ENCODE measurements around the gene SCYGR3.

The SCYGR3 gene

DNA sequence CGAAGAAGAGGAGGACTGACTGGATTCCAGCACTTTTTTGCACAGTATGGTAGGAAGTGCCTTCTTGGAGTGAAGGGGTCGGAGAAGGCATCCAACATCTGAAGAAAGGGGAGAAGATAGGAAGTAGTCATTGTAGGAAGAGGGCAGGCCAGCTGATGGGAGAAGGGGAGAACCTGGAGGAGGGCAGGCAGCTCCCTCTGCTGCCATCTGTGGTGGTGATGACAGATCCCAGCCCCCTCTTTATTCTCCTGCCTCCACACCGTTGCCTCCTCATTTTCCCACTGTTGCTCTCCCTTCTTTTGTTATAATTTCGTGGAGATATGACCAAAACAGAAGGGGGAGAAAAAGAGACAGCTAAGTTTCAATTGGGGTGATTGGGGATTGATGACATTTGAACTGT is 18.8 kb downstream of the SCYGR3 start:
- TF ChIP-seq, protein P1, sequence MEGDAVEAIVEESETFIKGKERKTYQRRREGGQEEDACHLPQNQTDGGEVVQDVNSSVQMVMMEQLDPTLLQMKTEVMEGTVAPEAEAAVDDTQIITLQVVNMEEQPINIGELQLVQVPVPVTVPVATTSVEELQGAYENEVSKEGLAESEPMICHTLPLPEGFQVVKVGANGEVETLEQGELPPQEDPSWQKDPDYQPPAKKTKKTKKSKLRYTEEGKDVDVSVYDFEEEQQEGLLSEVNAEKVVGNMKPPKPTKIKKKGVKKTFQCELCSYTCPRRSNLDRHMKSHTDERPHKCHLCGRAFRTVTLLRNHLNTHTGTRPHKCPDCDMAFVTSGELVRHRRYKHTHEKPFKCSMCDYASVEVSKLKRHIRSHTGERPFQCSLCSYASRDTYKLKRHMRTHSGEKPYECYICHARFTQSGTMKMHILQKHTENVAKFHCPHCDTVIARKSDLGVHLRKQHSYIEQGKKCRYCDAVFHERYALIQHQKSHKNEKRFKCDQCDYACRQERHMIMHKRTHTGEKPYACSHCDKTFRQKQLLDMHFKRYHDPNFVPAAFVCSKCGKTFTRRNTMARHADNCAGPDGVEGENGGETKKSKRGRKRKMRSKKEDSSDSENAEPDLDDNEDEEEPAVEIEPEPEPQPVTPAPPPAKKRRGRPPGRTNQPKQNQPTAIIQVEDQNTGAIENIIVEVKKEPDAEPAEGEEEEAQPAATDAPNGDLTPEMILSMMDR (IDR thresholded peaks at IDR 0.05; ENCODE audit: low read depth, low read length, missing control alignments), result no peak
- DNase-seq (ENCODE audit: extremely low read depth, low read depth), result no peak
- H3K4me3 ChIP-seq (replicated peaks; ENCODE audit: low read depth, low read length), result no peak overlapping the region

GRCh38 chr2:227592694-227593387 is 21.8 kb downstream of the SCYGR3 start:
- DNase-seq (ENCODE audit: extremely low read depth, low read depth), result no peak
- no peak overlapping the region for H3K4me3 ChIP-seq (replicated peaks; ENCODE audit: low read depth, low read length)
- TF ChIP-seq, protein P1 (IDR thresholded peaks at IDR 0.05; ENCODE audit: low read depth, low read length, missing control alignments), result no peak

DNA sequence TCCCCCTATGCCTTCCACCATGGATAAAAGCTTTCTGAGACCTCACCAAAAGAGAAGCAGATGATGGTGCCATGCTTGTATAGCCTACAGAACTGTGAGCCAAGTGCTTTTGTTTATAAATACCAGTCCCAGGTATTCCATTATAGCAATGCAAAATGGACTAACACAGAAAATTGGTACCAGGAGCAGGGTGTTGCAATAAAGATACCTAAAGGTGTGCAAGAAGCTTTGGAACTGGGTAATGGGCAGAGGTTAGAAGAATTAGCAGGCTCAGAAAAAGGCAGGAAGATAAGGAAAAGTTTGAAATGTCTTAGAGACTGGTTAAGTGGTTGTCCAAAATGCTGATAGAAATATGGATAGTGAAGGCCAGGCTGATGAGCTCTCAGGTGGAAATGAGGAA is 32.3 kb downstream of the SCYGR3 start:
- no peak overlapping the region for H3K4me3 ChIP-seq (replicated peaks; ENCODE audit: low read depth, low read length)
- no peak for DNase-seq (ENCODE audit: extremely low read depth, low read depth)
- TF ChIP-seq, protein P1 (IDR thresholded peaks at IDR 0.05; ENCODE audit: low read depth, low read length, missing control alignments), result no peak

GRCh38 chr2:227579791-227580190 is 34.8 kb downstream of the SCYGR3 start:
- TF ChIP-seq, protein P1 (IDR thresholded peaks at IDR 0.05; ENCODE audit: low read depth, low read length, missing control alignments), result no peak
- no peak for DNase-seq (ENCODE audit: extremely low read depth, low read depth)
- no peak overlapping the region for H3K4me3 ChIP-seq (replicated peaks; ENCODE audit: low read depth, low read length)

DNA sequence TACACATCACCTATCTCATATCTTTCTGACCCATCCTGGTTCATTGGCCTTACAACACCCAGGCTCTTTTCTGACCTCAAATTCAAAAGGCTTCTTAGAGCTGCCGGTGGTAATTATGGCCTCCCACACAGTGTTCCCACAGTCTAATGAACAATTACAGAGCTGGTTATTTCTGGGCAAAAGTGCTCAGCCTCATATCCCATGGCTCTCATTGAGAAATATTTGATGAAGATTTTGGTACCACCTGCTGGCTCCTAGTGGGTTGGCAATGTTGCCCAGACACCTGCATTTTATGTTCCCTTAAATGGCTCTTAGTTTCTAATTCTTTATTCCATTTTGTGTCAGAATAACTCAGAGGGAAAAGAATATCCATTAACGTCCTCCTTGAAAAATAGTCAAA is 36.0 kb downstream of the SCYGR3 start:
- TF ChIP-seq, protein P1 (IDR thresholded peaks at IDR 0.05; ENCODE audit: low read depth, low read length, missing control alignments), result no peak
- no peak for DNase-seq (ENCODE audit: extremely low read depth, low read depth)
- H3K4me3 ChIP-seq (replicated peaks; ENCODE audit: low read depth, low read length), result no peak overlapping the region

DNA sequence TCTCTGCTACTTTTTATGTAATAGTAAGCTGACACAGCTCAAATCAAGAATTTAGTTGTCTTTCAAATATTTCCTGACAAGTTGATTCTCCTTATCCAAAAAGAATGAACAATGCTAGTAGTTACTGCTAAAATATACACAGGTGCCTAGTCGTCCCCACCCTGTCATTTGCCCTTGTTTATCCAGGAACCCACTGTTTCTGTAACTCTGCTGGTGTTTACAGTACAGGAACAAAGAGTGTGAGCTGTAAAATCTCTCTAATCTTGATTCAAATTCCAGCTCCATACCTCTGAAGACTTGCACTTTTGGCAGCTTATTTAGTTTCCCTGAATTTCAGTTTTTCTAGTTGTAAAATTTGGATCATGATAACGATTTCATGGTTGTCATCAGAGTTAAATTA is 37.1 kb downstream of the SCYGR3 start:
- H3K4me3 ChIP-seq (replicated peaks; ENCODE audit: low read depth, low read length), result no peak overlapping the region
- TF ChIP-seq, protein P1 (IDR thresholded peaks at IDR 0.05; ENCODE audit: low read depth, low read length, missing control alignments), result no peak
- DNase-seq (ENCODE audit: extremely low read depth, low read depth), result no peak

DNA sequence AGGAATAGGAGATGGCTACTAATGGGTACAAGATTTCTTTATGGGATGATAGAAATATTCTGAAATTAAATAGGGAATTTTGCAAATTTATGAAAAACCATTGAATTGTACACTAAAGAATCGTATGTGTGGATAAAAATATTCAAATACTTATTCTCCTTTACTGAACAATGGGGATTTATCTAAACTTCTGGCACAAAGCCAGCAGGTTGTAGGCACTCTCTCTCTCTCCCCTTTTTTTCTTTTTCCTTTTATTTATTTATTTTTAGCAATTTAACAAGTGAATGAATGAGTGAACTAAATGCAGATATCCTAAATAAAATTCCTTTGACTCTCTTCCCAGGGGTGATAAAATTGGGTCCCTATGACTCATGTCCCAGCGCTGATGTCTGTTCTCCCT is 37.8 kb downstream of the SCYGR3 start:
- TF ChIP-seq, protein P1 (IDR thresholded peaks at IDR 0.05; ENCODE audit: low read depth, low read length, missing control alignments), result no peak
- no peak overlapping the region for H3K4me3 ChIP-seq (replicated peaks; ENCODE audit: low read depth, low read length)
- DNase-seq (ENCODE audit: extremely low read depth, low read depth), result no peak
